ENCODE measurements around the gene FMN1. TPM values are rescaled to one million over a fixed set of nuclear protein-coding genes. Genes with fewer than 3 reads are reported as not detected.

Gene FMN1
- total RNA-seq, 1 experiment from 2014 or later: 4.5 TPM

DNA sequence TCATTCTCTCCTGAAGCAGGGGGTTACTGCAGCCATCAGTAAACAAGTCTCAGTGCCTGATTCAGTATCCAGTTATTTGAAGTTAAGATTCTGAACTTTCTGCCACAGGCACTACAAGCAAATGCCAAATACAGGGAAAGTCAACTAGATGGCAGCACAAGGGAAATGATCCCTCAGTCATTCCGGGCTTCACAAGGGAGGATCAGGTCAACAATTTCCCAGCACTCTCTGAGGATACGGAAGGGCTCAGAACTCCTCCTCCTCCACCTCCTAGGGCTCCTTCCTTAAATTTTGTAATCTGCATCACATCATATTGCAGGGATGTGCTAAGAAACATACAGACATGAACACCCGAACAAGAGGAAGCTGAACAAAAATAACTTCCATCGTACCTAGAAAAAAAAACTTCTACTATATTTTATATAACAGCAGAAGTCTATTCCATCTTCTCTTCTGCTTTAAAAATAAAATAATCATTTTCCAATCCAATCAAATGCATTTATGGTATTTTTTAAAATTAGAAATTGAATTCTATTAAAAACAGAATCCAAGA, 187.1 kb downstream of the FMN1 start:
- peaks cover 3% of the 10 kb centered on the region; the same call in 1 of the 2 replicates for H3K36me3 Mint-ChIP-seq
- DNase-seq (ENCODE audit: low spot score) (no peak), ATAC-seq (peak; percentile 90)
- H3K4me1 Mint-ChIP-seq: peaks cover 22% of the 10 kb centered on the region
- ChIA-PET CTCF (no interaction called here), POLR2A (no interaction called here)
- H3K4me3 Mint-ChIP-seq: peak overlapping the region; percentile 24; the same call in 1 of the 2 replicates
- peaks cover 7% of the 10 kb centered on the region for H3K9me3 Mint-ChIP-seq
- no peak for TF ChIP-seq ETV6 (CRISPR knock-in tag; IDR thresholded peaks at IDR 0.05)
- TF ChIP-seq KAT7 (CRISPR knock-in tag; IDR thresholded peaks at IDR 0.05; ENCODE audit: borderline replicate concordance): no peak
- no peak for TF ChIP-seq FOXP1 (CRISPR knock-in tag; IDR thresholded peaks at IDR 0.05; ENCODE audit: borderline replicate concordance)
- TF ChIP-seq, protein P1, sequence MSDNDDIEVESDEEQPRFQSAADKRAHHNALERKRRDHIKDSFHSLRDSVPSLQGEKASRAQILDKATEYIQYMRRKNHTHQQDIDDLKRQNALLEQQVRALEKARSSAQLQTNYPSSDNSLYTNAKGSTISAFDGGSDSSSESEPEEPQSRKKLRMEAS (CRISPR knock-in tag; IDR thresholded peaks at IDR 0.05): no peak
- no peak for TF ChIP-seq CREB1 (CRISPR knock-in tag; IDR thresholded peaks at IDR 0.05)
- no peak for TF ChIP-seq ZNF396 (CRISPR knock-in tag; IDR thresholded peaks at IDR 0.05; ENCODE audit: borderline replicate concordance)
- TF ChIP-seq, protein P2, sequence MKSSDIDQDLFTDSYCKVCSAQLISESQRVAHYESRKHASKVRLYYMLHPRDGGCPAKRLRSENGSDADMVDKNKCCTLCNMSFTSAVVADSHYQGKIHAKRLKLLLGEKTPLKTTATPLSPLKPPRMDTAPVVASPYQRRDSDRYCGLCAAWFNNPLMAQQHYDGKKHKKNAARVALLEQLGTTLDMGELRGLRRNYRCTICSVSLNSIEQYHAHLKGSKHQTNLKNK (CRISPR knock-in tag; IDR thresholded peaks at IDR 0.05): no peak
- TF ChIP-seq, protein P3, sequence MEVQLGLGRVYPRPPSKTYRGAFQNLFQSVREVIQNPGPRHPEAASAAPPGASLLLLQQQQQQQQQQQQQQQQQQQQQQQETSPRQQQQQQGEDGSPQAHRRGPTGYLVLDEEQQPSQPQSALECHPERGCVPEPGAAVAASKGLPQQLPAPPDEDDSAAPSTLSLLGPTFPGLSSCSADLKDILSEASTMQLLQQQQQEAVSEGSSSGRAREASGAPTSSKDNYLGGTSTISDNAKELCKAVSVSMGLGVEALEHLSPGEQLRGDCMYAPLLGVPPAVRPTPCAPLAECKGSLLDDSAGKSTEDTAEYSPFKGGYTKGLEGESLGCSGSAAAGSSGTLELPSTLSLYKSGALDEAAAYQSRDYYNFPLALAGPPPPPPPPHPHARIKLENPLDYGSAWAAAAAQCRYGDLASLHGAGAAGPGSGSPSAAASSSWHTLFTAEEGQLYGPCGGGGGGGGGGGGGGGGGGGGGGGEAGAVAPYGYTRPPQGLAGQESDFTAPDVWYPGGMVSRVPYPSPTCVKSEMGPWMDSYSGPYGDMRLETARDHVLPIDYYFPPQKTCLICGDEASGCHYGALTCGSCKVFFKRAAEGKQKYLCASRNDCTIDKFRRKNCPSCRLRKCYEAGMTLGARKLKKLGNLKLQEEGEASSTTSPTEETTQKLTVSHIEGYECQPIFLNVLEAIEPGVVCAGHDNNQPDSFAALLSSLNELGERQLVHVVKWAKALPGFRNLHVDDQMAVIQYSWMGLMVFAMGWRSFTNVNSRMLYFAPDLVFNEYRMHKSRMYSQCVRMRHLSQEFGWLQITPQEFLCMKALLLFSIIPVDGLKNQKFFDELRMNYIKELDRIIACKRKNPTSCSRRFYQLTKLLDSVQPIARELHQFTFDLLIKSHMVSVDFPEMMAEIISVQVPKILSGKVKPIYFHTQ (CRISPR knock-in tag; IDR thresholded peaks at IDR 0.05): no peak
- TF ChIP-seq, protein P4, sequence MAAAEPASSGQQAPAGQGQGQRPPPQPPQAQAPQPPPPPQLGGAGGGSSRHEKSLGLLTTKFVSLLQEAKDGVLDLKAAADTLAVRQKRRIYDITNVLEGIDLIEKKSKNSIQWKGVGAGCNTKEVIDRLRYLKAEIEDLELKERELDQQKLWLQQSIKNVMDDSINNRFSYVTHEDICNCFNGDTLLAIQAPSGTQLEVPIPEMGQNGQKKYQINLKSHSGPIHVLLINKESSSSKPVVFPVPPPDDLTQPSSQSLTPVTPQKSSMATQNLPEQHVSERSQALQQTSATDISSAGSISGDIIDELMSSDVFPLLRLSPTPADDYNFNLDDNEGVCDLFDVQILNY (CRISPR knock-in tag; IDR thresholded peaks at IDR 0.05): no peak
- TF ChIP-seq CBFB (CRISPR knock-in tag; IDR thresholded peaks at IDR 0.05; ENCODE audit: low read depth): no peak
- no peak for TF ChIP-seq HMGA2 (CRISPR knock-in tag; IDR thresholded peaks at IDR 0.05)
- no peak for TF ChIP-seq RELA (CRISPR knock-in tag; IDR thresholded peaks at IDR 0.05; ENCODE audit: borderline replicate concordance)
- TF ChIP-seq ZBTB21 (CRISPR knock-in tag; IDR thresholded peaks at IDR 0.05; ENCODE audit: borderline replicate concordance): no peak
- TF ChIP-seq NFYB (CRISPR knock-in tag; conservative IDR thresholded peaks at IDR 0.05; ENCODE audit: low read depth): no peak
- TF ChIP-seq, protein P5, sequence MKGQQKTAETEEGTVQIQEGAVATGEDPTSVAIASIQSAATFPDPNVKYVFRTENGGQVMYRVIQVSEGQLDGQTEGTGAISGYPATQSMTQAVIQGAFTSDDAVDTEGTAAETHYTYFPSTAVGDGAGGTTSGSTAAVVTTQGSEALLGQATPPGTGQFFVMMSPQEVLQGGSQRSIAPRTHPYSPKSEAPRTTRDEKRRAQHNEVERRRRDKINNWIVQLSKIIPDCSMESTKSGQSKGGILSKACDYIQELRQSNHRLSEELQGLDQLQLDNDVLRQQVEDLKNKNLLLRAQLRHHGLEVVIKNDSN (CRISPR knock-in tag; IDR thresholded peaks at IDR 0.05): no peak
- no peak for TF ChIP-seq FOXJ3 (CRISPR knock-in tag; IDR thresholded peaks at IDR 0.05; ENCODE audit: borderline replicate concordance)
- TF ChIP-seq NFE2L1 (CRISPR knock-in tag; IDR thresholded peaks at IDR 0.05): no peak
- TF ChIP-seq, protein P6, sequence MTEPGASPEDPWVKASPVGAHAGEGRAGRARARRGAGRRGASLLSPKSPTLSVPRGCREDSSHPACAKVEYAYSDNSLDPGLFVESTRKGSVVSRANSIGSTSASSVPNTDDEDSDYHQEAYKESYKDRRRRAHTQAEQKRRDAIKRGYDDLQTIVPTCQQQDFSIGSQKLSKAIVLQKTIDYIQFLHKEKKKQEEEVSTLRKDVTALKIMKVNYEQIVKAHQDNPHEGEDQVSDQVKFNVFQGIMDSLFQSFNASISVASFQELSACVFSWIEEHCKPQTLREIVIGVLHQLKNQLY (CRISPR knock-in tag; IDR thresholded peaks at IDR 0.05): no peak
- H3K27me3 Mint-ChIP-seq (ENCODE audit: low read depth): no peaks in the 10 kb centered on the region
- no peak overlapping the region for H3K27ac Mint-ChIP-seq

DNA sequence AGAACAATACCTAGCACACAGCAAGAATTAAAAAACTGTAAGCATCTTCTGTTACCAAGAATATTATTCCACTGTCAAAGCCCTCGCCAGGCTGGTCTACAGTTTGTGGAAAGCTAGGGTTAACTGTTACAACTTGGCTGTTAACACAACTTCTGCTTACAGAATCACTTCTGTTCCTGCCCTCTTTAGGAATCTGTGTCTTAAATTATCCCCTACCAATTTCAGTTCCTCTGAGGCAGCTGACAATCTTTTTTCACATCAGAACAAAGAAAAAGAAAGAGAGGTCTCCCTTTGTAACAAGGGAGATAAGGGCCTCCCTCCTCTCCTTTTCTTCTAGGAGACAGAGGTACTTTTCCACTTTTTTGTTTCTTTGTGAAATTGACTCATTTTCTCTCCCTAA, 188.9 kb downstream of the FMN1 start:
- DNase-seq (ENCODE audit: low spot score) (no peak), ATAC-seq (no peak)
- Mint-ChIP-seq H3K36me3 (peaks cover 3% of the 10 kb centered on the region; the same call in 1 of the 2 replicates), H3K4me3 (no peak overlapping the region), H3K27ac (no peak overlapping the region), H3K9me3 (peaks cover 5% of the 10 kb centered on the region), H3K4me1 (peaks cover 22% of the 10 kb centered on the region), H3K27me3 (ENCODE audit: low read depth) (no peaks in the 10 kb centered on the region)
- CTCF ChIA-PET: no interaction called here
- no peak for TF ChIP-seq GRHL2 (CRISPR knock-in tag; IDR thresholded peaks at IDR 0.05; ENCODE audit: insufficient replicate concordance, severe bottlenecking)
- TF ChIP-seq, protein P4 (CRISPR knock-in tag; IDR thresholded peaks at IDR 0.05): no peak
- TF ChIP-seq, protein P7, sequence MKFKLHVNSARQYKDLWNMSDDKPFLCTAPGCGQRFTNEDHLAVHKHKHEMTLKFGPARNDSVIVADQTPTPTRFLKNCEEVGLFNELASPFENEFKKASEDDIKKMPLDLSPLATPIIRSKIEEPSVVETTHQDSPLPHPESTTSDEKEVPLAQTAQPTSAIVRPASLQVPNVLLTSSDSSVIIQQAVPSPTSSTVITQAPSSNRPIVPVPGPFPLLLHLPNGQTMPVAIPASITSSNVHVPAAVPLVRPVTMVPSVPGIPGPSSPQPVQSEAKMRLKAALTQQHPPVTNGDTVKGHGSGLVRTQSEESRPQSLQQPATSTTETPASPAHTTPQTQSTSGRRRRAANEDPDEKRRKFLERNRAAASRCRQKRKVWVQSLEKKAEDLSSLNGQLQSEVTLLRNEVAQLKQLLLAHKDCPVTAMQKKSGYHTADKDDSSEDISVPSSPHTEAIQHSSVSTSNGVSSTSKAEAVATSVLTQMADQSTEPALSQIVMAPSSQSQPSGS (CRISPR knock-in tag; IDR thresholded peaks at IDR 0.05; ENCODE audit: borderline replicate concordance, low read depth): no peak
- POLR2A ChIA-PET: no interaction called here
